ENCODE measurements around the gene MACROD2. TPM values are rescaled to one million over a fixed set of nuclear protein-coding genes. Genes with fewer than 3 reads are reported as not detected.

Gene MACROD2
- total RNA-seq, 1 experiment from 2014 or later = 0.02 TPM

GRCh38 chr20:14815340-14815739 is 820.0 kb downstream of the MACROD2 start:
- no peak for DNase-seq (ENCODE audit: low spot score)

GRCh38 chr20:14816471-14816870 is 821.2 kb downstream of the MACROD2 start:
- no peak for DNase-seq (ENCODE audit: low spot score)

DNA sequence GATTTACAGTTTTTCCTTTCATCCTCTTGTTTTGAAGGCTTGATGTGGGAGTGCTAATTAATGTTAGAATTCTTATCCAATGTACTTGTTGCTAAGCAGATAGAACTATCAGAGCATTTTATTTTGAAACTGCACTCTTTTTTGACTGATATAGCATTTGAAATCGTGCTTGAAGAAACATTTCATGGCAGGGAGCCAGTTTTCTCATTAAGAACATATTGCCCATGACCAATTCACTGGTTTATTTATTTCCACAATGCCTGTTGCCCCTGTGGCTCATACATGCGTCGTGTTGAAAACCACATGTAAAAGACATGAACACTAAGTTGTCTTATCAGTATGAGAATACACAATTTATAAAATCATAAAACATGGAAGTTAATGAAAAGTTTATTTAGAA is 821.8 kb downstream of the MACROD2 start:
- DNase-seq (ENCODE audit: low spot score) = no peak

GRCh38 chr20:14820771-14821170 is 825.5 kb downstream of the MACROD2 start:
- DNase-seq (ENCODE audit: low spot score) = no peak

- no peak for DNase-seq (ENCODE audit: low spot score)
Observed at GRCh38 chr20:14821251-14821650, 825.9 kb downstream of the MACROD2 start.

GRCh38 chr20:14824996-14825395 is 829.7 kb downstream of the MACROD2 start:
- no peak for DNase-seq (ENCODE audit: low spot score)

DNA sequence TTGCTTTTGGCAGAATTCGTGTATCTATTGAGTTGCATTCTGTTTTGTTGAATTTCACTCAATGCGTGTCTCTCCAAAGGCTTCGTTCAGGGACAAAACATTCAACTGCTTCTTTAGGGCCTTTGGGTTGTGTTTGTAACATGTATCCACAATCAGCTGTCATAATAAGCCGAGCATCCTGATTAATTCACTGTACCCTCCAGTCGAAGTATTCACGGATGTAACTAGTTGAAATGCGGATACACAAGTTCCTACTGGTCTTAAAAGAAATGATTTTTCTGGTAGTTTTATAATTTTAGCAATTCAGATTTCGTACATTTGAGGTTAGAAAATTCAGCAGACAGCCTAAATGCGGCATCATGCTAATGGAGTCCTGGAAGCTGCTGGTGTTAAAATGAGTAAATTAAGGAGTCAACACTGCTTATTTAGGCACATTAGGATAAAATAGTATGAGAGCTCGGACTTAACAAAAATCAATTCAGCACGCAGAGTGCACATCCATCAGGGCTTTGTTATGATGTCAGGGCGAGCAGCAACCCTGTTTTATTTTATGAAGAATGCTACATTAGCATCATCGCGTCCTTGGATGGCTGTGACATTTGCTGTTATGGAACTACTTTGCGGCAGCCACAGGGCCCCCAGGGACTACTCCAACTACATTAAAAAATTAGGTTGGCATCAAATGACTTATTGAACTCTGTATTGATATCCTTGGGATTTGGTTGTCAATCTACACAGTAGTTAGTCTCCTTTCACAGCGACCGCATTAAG is 831.4 kb downstream of the MACROD2 start:
- DNase-seq (ENCODE audit: low spot score) = no peak

DNA sequence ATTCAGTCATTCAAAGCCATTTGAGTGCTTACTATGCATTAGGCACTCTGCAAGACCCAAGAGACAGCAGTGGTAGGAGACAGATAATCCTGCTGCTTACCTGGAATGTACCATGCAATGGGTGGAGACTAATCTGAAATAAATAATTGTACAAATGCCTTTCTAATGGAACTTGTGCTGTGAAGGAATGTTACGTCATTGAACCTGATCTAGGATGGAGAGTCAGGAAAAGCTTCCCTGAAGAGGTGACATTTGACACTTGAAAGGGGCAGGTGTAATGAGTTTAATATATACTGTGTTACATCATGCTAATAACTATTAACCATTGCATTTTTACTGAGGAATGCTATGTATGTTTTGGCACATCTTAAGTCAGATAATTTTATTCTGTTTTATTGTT is 833.1 kb downstream of the MACROD2 start:
- DNase-seq (ENCODE audit: low spot score) = no peak

- no peak for DNase-seq (ENCODE audit: low spot score)
Observed at GRCh38 chr20:14829906-14830305, 834.6 kb downstream of the MACROD2 start.

- DNase-seq (ENCODE audit: low spot score) = no peak
Observed at GRCh38 chr20:14830466-14830865, 835.1 kb downstream of the MACROD2 start.

DNA sequence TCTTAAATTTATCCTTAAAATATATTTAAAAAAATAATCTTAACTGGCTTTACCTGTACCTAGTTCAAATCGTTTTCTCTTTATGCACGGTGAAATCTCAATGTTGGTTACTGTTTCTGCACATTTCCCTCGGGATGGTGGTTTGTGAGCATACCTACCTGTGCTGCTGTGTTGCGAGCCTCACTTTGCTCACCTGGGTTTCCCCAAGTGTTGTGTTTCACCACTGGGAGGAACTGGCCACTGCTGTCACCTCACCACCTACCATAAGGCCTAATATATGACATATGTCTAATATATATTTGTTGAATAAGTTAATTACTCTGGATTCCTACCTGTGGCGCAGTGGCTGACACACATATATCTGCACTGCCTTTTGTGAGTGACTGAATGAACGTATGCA is 835.6 kb downstream of the MACROD2 start:
- no peak for DNase-seq (ENCODE audit: low spot score)

DNA sequence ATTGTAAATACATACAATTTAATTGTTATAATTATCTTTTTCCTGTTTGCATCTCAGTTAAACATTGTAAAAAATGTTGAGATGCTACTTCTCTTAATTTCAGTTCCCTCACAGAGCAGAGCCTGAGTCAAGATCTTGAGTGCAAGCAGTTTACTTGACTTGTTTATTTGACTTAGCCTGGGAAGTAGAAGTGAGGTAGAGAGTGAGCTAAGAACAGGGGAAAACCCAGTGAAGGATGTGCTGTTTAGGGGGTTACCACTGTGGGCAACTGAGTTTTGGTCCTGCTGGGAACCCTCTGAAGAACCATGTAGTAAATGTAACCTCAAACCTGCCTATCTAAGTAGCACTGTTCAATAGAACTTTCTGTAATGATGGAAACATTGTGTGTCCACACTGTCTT is 837.3 kb downstream of the MACROD2 start:
- DNase-seq (ENCODE audit: low spot score) = no peak

- no peak for DNase-seq (ENCODE audit: low spot score)
Observed at GRCh38 chr20:14838663-14839628, 843.6 kb downstream of the MACROD2 start.

- DNase-seq (ENCODE audit: low spot score) = no peak
Observed at GRCh38 chr20:14845199-14846160, 850.2 kb downstream of the MACROD2 start.

DNA sequence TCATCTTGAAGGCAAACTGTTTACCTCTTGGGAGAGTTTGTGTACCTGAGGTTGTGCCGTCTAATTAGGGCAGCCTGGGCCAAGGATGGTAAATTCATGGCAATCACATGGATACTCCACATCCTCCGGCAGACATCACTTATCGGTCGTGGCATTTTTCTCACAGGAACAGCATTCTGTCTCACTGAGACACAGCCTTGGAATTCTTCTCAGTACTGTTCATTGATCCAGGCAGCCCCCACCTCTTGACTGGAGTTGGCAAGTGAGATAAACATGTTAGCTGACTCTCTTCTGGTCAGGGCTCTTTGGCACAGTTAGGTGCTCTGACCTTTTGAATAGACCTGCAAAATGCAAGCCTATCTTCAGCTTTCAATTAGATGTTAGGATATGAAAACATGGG is 853.5 kb downstream of the MACROD2 start:
- DNase-seq (ENCODE audit: low spot score) = no peak

DNA sequence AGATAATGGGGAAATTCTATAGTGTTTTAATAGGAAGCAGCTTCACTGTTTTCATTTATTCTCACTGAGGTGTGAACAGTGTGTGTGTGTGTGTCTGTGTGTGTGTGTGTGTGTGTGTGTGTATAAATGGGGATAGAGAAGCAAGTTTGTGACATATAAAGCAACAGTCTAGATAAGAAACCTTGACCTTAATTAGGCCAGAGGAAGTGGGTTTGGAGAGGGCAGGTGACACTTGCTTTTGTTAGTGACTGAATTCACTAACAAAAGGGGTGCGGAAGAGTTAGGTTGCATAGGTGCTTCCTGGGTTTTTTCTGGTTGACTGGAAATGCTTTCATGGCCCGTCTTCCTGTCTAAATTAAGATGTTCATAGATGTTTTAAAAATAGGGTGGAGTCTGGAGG is 857.8 kb downstream of the MACROD2 start:
- no peak for DNase-seq (ENCODE audit: low spot score)

DNA sequence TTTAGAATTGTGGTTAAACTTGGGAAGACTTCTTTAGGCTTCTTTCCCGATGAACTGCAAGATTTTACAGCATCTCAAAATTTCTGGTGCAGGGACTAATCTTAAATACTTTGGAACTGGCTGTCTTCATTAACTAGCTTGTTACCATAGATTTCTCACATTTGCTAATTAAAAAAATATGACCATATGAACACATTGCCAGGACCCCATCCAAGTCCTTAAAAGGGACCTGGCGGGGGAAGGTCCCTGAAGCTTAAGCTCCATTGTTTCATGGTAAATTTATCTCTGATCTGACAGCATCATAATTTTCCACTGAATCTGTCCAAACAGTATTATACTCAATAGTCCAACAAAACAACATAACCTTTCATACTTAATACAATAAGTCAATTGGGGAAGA is 859.9 kb downstream of the MACROD2 start:
- DNase-seq (ENCODE audit: low spot score) = no peak

- DNase-seq (ENCODE audit: low spot score) = no peak
Observed at GRCh38 chr20:14859627-14860026, 864.3 kb downstream of the MACROD2 start.

- peak; percentile 5 for DNase-seq (ENCODE audit: low spot score)
Observed at GRCh38 chr20:14860410-14860814, 865.1 kb downstream of the MACROD2 start.

DNA sequence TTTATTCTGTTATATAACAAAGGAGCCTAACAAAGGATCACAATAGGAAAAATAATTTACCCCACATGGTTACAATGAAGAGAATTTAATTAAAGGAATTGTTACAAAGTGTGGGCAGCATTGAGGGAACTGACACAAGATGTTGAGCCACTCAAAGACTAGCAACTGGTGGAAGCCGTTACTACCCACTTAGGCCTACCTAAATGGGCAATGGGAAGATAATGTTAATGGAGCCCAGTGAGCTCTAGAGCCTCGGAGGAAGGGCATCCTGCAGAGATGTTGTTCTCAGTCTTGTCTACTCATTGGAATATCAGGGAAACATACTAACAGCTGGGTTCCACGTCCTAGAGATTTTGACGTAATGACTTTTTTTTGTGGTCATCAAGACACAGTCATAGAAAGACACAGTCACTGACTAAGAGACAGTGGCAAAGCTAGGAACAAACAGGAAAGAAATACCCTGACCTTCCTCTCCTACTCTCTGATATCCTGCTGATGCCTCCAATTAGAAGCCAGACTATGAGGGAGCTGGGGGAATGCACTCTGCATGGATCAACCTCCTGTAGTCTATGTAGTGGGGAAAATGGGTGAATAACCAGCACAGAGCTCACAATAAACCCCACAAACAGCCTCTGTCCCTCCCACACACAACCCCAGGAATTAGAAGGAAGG is 865.8 kb downstream of the MACROD2 start:
- no peak for DNase-seq (ENCODE audit: low spot score)

DNA sequence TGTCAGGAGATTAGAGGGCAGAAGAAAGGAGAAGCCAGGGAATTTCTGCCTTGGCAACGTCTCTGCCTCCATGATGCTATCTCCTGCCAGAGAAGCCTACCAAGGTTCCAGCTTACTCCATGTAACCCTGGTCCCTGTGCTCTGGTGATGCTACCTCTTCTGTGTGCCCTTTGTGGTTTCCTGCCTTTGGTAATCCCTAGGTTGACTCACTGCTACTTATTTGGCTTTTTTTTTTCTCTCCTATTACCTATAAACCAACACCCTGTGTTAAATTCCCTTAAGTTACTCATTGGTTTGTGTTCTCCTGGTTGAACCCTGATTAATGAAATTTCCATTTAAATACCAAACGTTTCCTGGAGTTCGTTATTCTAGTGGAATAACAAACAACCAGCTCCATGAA is 869.9 kb downstream of the MACROD2 start:
- peak; percentile 56 for DNase-seq (ENCODE audit: low spot score)
